ENCODE measurements around the gene SYNPR.
"Not testable (repeated sequence)": the region's sequence is repeated elsewhere in the genome, so short reads cannot be mapped to it uniquely, and the experiment has no call there.

SYNPR gene

DNA sequence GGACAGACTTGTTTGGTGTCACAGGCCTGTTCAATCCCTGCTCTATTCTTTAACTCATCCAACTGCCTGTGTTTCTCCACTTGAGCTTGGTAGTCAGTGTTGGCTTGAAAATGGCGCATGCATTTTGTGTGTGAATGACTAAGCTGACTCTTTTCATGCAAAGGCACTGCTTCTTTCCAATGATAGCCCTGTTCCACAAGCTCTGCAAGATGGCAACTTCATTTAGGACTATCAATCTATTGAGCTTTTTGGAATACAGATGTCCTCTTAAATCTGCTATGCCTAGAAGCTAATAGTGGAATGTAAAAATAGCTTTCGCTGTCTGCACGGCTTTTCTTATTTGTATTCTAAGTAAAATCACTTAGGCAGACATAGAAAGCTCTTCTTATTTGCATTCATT lies 33.6 kb upstream of the SYNPR start:
- TF ChIP-seq CTCF (IDR thresholded peaks at IDR 0.05; ENCODE audit: extremely low read depth, missing control alignments): no peak
- no peak for DNase-seq (ENCODE audit: low spot score)

DNA sequence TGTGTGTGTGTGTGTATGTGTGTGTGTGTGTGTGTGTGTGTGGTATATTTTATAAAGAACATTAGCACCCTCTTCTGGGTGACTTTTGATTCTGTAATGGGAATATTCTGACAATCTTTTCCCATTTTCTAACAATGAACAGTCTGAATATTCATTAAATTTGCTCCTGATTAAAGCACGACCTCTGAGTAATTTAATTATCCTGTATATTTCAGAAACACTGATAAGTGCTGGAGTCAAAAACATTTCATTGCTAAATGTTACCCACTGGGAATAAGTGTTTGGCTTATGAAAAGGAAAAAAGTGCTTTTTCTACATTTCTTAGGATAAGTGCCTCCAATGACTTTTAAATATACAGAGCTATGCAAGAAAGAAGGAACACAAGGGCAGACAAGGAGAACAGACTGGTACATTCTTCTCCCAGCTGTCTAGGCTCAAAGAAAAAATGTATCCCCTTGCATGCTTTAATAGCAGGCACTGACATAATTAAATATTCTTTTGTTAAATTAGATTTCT lies 32.3 kb upstream of the SYNPR start:
- no peak for DNase-seq (ENCODE audit: low spot score)
- TF ChIP-seq CTCF (IDR thresholded peaks at IDR 0.05; ENCODE audit: extremely low read depth, missing control alignments): no peak

GRCh38 chr3:63248015-63248414 lies 30.1 kb upstream of the SYNPR start:
- TF ChIP-seq CTCF (IDR thresholded peaks at IDR 0.05; ENCODE audit: extremely low read depth, missing control alignments): no peak

DNA sequence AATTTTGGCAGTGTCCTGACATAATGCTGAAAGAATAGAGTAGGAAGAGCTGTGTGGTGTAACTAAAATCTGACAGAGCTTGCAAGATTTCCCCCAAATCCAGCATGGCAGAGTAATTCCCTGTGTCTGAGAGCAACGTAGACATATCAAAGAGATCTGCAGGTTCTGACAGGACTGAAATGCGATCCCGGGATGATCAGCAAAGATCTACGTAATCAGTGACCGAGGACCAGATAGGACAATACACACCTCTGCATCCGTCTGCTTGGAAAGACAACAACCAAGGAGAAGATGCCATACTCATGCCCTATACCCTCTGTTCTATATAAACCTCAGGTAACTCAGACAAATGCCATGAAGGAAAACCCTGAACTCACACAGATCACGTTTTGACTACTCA lies 26.6 kb upstream of the SYNPR start:
- no peak for TF ChIP-seq CTCF (IDR thresholded peaks at IDR 0.05; ENCODE audit: extremely low read depth, missing control alignments)

More at GRCh38 chr3:63248015-63248414, 30.1 kb upstream of the SYNPR start:
- no peak for DNase-seq (ENCODE audit: low spot score)

DNA sequence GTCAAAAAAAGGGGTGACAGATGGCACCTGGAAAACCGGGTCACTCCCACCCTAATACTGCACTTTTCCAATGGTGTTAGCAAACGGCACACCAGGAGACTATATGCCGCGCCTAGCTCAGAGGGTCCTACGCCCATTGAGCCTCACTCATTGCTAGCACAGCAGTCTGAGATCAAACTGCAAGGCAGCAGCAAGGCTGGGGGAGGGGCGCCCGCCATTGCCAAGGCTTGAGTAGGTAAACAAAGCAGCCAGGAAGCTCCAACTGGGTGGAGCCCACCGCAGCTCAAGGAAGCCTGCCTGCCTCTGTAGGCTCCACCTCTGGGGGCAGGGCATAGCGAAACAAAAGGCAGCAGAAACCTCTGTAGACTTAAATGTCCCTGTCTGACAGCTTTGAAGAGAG lies 22.3 kb upstream of the SYNPR start:
- DNase-seq (ENCODE audit: low spot score): not testable (repeated sequence)

More for the DNA sequence above, 26.6 kb upstream of the SYNPR start:
- DNase-seq (ENCODE audit: low spot score): no peak

DNA sequence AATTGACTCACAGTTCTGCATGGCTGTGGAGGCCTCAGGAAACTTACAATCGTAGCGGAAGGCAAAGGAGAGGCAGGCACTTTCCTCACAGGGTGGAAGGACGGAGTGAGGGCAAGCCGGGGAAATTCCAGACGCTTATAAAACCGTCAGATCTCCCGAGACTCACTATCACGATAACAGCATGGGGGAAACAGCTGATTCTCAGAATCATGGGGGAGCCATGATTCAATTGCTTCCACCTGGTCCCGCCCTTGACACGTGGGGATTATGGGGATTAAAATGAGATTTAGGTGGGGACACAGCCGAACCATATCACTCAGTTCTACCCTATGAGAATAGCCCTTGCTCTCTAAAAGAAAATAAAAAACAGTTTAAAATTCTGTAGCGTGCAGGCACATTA lies 13.4 kb upstream of the SYNPR start:
- TF ChIP-seq CTCF (IDR thresholded peaks at IDR 0.05; ENCODE audit: extremely low read depth, missing control alignments): no peak
- DNase-seq (ENCODE audit: low spot score): no peak

DNA sequence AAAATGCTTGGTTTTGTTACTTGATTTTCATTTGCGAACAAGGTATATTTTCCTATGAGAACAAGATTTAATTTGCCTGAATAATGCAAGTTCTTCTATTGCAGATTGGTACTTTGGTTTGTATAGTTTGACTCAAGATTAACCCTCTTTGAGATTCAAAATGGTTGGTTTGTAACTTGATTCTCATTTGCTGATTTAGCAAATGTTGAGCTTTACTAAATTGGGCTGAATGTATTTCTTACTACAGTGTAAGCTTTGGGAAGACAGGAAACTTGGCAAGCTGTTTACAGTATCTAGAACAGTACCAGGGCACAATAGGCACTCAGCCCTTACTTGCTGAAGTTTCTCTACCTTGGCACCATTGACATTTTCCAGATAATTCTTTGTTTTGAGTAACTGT lies 3.7 kb upstream of the SYNPR start:
- TF ChIP-seq CTCF (IDR thresholded peaks at IDR 0.05; ENCODE audit: extremely low read depth, missing control alignments): no peak
- no peak for DNase-seq (ENCODE audit: low spot score)

- DNase-seq (ENCODE audit: low spot score): peak; percentile 8
- TF ChIP-seq CTCF (IDR thresholded peaks at IDR 0.05; ENCODE audit: extremely low read depth, missing control alignments): no peak
Measured at GRCh38 chr3:63279005-63279841, 1.1 kb downstream of the SYNPR start.

Data from GM20000 (cell line).